ENCODE measurements around the gene SEMA3B.
A peak's percentile ranks its signal among the peaks of the same experiment; 100 is the strongest.
"Not testable (repeated sequence)": the region's sequence is repeated elsewhere in the genome, so short reads cannot be mapped to it uniquely, and the experiment has no call there.

The SEMA3B gene

GRCh38 chr3:50271314-50271936 lies 2.5 kb downstream of the SEMA3B start:
- no peak for DNase-seq (ENCODE audit: extremely low read depth in 1 of 2, low read depth in 1 of 2)

GRCh38 chr3:50272538-50272910 lies 3.6 kb downstream of the SEMA3B start:
- DNase-seq (ENCODE audit: extremely low read depth in 1 of 2, low read depth in 1 of 2), result not testable (repeated sequence)

DNA sequence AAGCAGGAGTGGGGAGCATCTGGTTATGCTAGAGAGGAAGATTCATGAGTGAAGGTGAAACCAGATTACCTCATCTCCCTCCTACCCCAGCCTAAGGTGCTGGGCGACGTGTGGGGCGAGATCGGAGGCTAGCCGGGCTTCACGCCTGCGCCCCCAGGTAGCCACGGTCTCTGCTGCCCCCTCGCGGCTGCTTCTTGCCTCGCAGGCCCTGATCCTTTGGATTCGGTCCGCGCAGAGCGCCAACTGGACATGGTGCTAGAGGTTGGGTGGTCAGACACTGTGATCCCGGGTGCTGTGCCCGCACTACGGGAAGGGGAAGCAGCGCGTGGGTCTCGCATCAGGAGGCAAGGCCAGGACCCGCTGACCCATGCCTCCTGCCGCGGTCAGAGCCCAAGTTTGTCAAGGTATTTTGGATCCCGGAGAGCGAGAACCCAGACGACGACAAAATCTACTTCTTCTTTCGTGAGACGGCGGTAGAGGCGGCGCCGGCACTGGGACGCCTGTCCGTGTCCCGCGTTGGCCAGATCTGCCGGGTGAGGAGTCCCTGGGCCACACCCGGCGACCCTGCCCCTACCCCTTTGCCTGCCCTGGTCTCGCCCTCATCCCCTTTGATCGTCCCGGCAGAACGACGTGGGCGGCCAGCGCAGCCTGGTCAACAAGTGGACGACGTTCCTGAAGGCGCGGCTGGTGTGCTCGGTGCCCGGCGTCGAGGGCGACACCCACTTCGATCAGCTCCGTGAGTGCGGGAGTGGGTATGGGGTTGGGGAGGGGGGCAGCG lies 4.2 kb downstream of the SEMA3B start:
- DNase-seq (ENCODE audit: extremely low read depth in 1 of 2, low read depth in 1 of 2), result peak; percentile 60 to 84

GRCh38 chr3:50273689-50274065 lies 4.7 kb downstream of the SEMA3B start:
- no peak for DNase-seq (ENCODE audit: extremely low read depth in 1 of 2, low read depth in 1 of 2)

- peak; percentile 32 to 59 for DNase-seq (ENCODE audit: extremely low read depth in 1 of 2, low read depth in 1 of 2)
Measured at GRCh38 chr3:50274371-50275104, 5.6 kb downstream of the SEMA3B start.

GRCh38 chr3:50275141-50275995 lies 6.4 kb downstream of the SEMA3B start:
- DNase-seq (ENCODE audit: extremely low read depth in 1 of 2, low read depth in 1 of 2), result no peak

- DNase-seq (ENCODE audit: extremely low read depth in 1 of 2, low read depth in 1 of 2), result no peak
Measured at GRCh38 chr3:50275996-50276761, 7.2 kb downstream of the SEMA3B start.

GRCh38 chr3:50276762-50277101 lies 7.8 kb downstream of the SEMA3B start:
- no peak for DNase-seq (ENCODE audit: extremely low read depth in 1 of 2, low read depth in 1 of 2)

DNA sequence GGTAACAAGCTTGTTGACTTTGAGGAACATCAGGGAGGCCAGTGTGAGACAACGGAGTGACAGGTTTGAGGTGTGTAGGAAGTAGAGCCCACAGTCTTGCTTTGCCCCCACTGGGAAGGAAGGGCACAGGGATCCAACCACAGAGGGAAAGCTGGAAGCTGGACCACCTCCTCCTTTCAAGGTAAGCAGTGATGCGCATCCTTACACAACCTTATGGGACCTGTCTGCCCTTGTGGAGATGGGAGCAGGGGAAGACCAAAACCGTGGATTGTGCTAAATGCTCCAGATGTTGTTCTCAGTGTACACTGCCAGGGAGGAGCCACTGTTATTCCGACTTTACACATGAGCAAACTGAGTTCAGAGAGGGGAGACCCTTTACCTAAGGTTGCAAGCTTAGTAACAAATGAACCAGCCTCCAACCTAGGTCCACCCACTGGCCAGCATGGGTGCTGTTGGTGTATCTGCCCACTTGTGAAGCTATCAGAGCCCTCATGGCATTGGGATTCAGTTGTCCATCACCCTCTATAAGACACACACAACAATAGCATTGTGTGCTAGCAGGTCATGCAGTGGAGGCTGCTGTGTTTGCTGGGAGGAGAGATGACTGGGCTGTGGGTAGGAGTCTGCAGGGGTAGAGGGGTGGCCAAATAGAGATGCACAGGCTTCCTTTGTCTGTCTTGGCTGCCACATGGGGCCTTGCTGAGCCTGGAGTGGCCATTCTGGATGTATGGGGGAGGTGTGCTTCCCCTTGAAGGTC lies 9.4 kb downstream of the SEMA3B start:
- no peak for DNase-seq (ENCODE audit: extremely low read depth in 1 of 2, low read depth in 1 of 2)

- DNase-seq (ENCODE audit: extremely low read depth in 1 of 2, low read depth in 1 of 2), result no peak
Measured at GRCh38 chr3:50278880-50279224, 9.9 kb downstream of the SEMA3B start, which contains the start of gene LSMEM2. TSS of gene LSMEM2 (plus strand) at chr3:50279087. CDS start at chr3:50279114, 27 bp downstream.

GRCh38 chr3:50279255-50280016 lies 10.5 kb downstream of the SEMA3B start:
- no peak for DNase-seq (ENCODE audit: extremely low read depth in 1 of 2, low read depth in 1 of 2)

DNA sequence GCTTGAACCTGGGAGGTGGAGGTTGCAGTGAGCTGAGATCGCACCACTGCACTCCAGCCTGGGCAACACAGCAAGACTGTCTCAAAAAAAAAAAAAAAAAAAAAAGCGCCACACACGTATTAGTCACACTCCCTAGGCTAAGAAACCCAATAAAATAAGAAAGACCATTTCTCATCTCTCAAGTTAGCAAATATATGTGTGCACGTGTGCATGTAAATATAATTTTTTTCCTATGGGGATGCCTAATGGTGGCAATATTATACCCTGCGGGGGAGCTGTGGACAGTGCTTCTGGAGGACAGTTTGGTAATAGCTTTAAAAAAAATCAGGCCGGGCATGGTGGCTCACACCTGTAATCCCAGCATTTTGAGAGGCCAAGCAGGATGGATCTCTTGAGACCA lies 15.2 kb downstream of the SEMA3B start:
- not testable (repeated sequence) for DNase-seq (ENCODE audit: extremely low read depth in 1 of 2, low read depth in 1 of 2)

GRCh38 chr3:50286322-50287227 lies 17.6 kb downstream of the SEMA3B start:
- no peak for DNase-seq (ENCODE audit: extremely low read depth in 1 of 2, low read depth in 1 of 2)

GRCh38 chr3:50287262-50287661 lies 18.3 kb downstream of the SEMA3B start:
- no peak for DNase-seq (ENCODE audit: extremely low read depth in 1 of 2, low read depth in 1 of 2)

DNA sequence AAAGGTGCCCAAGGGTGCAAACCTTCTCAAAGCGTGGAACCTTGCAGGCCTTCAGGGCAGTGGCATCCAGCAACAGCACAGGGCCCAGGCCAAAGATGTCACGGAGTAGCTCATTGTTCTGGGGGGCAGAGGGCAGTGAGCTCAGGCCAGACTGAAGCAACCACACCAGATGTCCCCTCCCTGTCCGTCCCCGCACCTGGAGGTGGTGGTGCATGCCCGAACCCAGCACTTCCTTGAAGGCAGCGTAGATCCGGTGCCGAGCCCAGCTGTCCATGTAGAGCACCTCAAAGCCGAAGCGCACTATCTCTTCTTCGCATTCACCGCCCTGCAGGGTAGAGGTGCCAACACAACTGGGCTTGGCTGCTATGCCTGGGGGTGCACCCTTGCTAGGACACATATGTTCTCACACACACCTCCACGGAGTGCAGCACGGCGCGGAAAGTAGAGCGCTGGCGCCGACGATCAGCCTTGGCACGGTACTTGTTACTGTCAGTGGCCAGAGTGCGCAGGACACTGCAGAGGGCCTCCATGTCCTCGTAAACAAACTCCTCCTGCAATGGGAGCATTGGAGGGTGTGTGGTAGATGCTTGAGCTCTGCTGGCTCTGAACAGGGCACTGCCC lies 19.6 kb downstream of the SEMA3B start:
- no peak for DNase-seq (ENCODE audit: extremely low read depth in 1 of 2, low read depth in 1 of 2)

- DNase-seq (ENCODE audit: extremely low read depth in 1 of 2, low read depth in 1 of 2), result no peak
Measured at GRCh38 chr3:50289130-50289529, 20.2 kb downstream of the SEMA3B start.

DNA sequence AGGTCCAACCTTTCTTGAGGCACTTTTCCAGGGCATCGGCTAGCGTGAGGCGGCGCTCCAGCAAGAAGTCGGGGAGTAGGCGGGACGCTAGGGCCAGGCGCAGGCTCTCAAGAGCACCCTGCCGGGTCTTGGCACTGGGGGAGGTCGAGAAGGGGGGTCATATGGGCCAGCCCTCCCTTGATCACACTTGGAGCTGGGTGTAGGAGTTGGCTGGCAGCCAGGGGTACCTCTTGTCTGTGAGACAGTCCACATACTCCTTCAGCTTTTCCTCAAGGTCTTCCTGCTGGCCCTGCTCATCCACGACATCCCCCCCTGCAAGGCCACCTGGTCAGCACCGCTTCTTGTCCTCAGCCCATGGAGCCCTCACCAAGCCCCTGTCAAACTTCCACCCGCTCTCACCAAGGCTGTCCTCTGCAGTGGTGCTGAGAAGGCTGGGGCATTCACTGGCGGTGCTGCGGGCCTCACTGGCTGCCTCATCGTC lies 21.3 kb downstream of the SEMA3B start:
- no peak for DNase-seq (ENCODE audit: extremely low read depth in 1 of 2, low read depth in 1 of 2)

Measured in activated CD8-positive, alpha-beta memory T cell treated with anti-CD3 and anti-CD28 coated beads for 1 hour (primary cell).